SK-N-SH (cell line): Measurements from ENCODE around the gene PHC2.

Experiments
- CTCF ChIP-seq: fragments of 200-600 bp; sonication (generic); IDR thresholded peaks from 2 replicates; pipeline ENCODE4 v1.6.1; 2017; ENCODE audit warnings: antibody characterized with exemption, mild to moderate bottlenecking, moderate library complexity
- MAX ChIP-seq: IDR thresholded peaks from 2 replicates; pipeline ENCODE4 v1.4.0; 2012; ENCODE audit warnings: low read depth
- TAF1 ChIP-seq: IDR thresholded peaks from 2 replicates; pipeline ENCODE4 v1.6.1; 2012; ENCODE audit warnings: low read depth, mild to moderate bottlenecking, low read length, moderate library complexity, borderline replicate concordance
- USF2 ChIP-seq: fragments of 150-350 bp; IDR thresholded peaks from 2 replicates; pipeline ENCODE4 v1.6.1; 2017; ENCODE audit warnings: antibody characterized with exemption, low read length, low read depth, borderline replicate concordance
- ZBTB33 ChIP-seq: IDR thresholded peaks from 2 replicates; pipeline ENCODE4 v1.4.0; 2012; ENCODE audit warnings: low read depth, borderline replicate concordance

GRCh38 chr1:33456502-33456886, 25.6 kb upstream of the PHC2 start:
- TF ChIP-seq CTCF (no peak), USF2 (no peak), MAX (no peak), ZBTB33 (no peak), TAF1 (no peak)
